Myocyte (in vitro differentiated cells): ENCODE data around the gene CD99L2. TPM values are rescaled to one million over a fixed set of nuclear protein-coding genes. Genes with fewer than 3 reads are reported as not detected.

Experiments
- DNase-seq: peaks from one replicate; pipeline ENCODE4 v3.0.0-alpha.2; 2012; ENCODE audit warnings: low read depth
- total RNA-seq: library from RNA; depleted of rRNA; stranded (reverse); fragments of >200 nt; gene quantifications from 2 replicates; pipeline ENCODE4 v1.2.3, GENCODE V29; 2014

CD99L2 gene
- total RNA-seq, 1 donor from 2014 or later, result 50.5 TPM

DNA sequence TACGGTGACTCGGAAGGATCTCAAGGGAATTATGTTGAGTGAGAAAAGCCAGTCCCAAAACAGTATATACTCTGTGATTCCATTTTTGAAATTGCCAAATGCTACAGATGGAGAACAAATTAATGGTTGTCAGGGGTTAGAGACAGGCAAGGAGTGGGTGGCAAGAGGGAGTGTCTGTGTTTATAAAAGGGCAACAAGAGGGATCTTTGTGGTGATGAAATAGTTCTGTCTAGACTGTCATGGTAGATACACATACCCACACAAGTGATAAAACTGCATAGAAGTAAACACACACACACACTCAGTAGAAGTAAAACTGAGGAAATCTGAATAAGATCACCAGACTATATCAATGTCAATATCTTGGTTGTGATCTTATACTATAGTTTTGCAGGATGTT is 92.7 kb downstream of the CD99L2 start:
- DNase-seq, result no peak

DNA sequence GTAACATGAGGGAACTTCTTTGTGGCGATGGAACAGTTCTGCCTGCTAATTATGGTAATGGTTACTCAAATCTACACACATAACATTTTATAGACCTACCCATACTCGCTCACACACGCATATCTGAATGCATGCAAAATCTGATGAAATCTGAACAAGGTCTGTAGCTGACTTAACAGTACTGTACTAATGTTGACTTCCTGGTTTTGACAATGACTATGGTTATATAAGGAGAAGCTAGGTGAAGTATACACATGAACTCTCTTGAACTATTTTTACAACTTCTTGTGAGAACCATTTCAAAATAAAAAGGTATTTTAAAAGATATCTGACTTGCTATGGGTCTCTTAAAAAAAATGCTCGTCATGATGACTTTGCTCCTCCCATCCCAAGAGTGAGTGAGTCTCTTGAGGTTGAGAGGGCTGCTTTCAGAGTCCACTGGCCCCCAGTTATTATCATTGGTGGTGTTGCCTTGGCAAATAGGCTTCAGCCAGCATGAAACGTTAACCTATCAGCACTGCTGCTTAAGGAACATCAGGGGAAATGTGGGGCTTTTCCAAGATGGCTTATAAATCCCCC is 105.4 kb downstream of the CD99L2 start:
- DNase-seq, result no peak

DNA sequence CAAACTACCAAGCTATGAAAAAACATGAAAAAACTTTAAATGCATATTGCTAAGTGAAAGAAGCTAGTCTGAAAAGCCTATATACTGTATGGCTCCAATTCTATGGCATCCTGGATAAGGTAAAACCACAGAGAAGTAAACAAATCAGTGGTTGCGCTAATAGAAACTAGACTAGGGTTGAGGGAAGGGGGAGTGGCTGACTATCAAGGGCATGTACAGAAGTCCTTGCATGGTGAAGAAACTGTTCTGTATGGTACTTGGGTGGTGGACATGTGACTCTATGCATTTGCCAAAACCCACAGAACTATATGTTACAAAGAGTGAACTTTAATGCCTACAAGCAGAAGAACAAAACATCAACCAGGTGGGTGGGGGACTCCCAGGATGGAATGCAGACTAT is 108.4 kb downstream of the CD99L2 start:
- no peak for DNase-seq

DNA sequence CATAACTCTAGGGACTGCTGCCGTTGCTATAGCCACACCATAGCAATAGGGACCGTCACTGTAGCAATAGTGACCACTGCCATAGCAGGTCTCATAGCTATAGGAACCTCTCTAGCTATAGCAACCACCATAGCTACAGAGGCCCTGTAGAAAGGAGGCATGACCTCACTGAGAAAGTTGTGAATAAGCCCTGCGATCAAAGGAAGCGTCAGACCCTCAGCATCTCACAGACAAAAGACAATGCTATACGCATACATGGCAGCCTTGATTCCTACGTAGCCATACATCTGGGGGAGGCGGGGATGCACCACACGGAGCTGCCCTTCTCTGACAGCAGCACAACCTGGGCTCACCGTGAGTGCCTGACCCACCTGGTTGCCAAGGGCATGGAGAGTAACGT is 116.8 kb downstream of the CD99L2 start:
- DNase-seq, result no peak

DNA sequence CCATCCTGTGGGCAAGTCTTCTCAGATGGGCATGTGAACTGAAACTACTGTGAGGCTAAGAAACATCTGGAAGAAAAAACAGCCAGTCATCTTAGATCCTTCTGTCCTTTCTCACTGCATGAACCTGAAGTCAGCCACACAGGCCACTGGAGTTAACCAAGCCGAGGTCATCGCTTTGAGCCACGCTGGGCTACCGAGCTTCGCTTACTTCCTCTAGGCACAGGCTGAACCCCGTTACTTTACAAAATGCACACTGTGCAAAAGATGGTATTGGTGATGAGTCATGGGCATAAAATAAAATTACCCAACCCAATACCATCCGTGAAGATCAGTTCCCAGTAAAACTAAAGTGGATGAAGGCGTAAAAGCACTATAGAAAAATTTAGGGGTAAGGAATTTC is 119.1 kb downstream of the CD99L2 start:
- no peak for DNase-seq

DNA sequence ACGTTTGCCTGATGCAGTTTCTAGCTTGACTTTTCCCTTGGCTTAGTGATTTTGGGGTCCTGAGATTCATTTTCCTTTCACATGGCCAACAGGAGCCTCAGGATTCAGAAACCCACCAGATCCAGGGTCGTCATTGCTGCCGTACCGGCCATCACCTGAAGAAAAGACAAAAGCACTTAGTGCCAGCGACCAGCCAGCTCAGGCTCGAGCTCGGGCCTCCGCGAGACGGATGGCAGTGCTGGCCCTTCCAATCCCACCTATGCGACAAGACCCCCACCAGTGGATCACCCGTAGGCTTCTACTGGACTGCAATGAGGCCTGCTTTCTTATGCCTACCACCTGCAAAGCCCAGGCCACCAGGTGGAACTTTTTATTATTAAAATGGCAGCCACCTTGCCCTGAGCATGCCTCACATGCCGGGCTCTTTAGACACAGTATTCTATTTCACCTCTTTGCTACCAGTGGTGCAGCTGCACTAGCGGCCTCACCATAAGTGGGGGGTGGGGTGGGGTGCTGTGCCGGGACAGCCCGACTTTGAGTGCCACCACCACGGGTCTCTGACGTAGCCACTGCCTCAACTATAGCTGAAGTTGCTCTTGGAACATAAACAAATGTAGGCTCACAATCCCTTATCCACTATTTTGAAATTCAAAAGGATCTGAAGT is 121.0 kb downstream of the CD99L2 start:
- DNase-seq, result no peak

DNA sequence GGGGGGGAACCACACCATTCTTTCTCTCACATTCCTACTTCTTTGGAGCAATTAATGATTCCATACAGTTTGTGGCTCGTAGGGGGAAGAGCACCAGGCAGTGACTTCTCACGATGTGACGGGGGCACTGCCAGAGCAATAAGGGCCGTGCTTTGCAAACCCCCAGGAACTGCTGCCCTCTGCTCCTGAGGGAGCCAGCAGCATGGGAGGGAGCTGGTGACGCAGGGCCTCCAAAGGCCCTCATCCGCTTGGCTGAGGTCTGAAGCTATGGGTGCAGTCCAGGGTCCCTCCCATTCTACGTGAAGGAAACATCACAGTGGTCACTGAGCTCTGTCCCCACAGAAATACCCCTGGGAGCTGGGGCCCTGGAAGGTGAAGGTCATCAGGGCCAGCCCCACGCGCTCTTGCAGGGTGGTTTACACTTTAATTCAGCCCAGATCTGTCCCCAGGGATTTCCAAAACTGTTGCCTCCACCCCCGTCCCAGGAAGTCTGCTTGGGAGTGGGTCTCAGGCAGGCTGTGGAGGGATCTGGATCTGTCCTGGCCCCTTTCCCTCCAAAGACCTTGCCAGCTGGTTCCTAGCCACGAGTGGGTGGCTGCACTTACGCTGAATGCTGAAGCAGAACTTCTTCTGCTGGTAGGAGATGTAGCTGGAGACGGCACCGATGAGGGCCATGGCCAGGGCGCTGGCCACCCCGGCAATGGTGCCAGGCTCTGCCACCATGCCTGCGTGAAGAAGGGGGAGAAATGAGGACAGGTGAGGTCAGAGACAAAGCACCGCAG is 122.7 kb downstream of the CD99L2 start:
- DNase-seq, result no peak

DNA sequence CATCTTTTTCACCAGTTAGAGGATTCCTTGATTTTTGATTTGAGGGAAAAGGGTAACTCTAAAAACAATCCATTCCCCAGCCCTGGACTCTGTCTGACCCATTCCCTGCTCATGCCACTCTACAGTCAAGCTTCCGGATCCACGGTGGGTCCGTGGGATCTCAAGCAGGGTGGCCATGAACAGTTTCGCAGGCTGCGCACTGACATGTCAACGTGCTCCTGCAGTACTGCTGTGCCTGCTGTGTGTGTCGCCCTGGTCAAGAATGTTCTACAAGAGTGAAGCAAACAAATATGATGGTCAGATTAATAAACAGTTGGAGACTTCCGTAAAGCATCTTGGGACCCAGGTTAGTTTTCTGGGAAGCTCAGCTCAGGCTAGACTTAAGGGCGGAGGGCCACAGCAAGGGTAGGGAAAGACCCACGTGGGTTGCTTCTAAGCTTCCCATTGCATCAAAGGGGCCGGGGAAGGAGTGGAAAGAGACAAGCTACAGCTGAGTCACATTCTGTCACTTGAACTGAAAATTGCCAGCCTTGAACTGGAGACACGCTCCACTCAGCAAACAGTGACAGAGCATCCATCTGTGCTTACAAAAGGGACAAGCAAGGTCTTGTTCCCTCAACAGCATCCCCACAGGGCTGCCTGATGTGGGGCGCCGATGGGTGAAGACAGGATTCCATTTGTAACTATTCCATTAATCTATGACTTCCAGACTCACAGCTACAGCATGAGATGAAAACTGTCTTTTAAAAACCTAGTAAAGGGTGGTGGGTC is 123.5 kb downstream of the CD99L2 start:
- DNase-seq, result no peak

DNA sequence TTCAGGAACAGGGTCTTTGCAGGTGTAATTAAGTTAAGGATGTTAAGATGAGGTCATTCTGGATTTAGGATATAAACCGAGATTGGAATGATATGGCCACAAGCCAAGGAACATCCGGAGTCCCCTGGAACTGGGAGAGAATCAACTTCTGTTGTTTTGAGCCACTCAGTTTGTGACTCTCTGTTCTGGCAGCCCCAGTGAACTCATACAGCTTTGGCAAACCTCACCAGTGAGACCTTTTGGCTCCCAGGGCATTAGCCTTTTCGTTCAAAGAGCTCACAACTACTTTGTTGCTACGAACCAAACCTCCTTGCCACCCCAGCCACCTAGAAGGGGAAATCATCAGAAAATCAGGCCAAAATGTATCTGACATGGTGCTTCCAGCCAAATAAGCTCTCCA is 124.8 kb downstream of the CD99L2 start:
- DNase-seq, result no peak

DNA sequence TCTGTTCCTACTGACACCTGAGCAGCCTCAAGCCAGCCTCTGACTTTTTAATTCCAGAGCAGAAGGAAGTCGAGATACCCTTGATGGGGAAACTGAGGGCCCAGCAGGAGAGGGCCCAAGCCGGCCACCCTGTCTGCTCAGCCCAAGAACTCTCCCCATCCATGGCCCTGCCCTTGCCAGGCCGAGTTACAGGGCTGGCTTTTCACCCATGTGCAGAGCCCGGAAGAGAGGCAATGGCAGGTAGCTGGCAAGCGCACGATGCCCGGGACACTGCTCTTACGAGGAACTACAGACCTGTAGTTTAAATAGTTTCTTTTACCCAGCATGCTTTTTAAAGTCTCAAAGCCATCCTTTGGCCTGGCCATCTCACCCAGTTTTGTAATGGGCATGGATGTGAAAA is 125.4 kb downstream of the CD99L2 start:
- DNase-seq, result no peak

DNA sequence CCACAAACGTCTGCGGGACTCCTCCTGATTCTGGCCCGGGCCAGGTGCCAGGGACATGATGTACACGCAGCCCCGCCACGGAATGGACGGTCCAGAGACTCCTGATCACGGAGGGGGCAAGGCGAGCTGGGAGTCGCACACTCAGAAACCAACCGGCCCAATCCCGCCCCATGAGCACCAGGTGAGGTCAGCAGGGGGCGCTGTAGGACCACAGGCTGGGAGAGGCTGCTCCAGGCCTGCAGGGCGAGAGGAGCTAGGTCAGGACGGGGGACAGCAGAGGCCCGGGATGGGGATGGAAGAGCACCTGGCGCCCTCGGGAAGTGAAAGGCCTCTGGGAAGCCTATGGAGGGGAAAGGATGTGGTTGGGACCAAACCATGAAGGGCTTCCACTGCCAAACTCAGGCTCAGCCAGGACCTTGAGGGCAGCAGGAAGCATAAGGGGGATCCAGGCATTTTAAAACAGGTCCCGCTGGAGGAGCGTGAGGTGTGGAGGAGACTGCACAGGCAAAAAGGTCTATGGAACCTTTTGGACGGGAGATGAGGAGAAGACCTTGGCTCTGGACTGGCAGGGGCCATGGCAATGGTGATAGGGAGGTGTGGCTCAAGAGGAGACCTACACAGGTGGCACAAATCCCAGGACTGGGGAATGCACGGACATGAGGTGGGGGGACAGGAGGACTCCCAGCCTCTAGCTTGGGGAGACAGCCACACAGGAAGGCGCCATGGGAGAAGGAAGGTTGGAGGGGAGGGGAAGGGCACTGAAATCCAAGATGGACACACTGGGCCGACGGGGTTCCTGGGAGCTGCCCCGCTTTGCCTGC is 126.1 kb downstream of the CD99L2 start:
- DNase-seq, result peak; percentile 73

DNA sequence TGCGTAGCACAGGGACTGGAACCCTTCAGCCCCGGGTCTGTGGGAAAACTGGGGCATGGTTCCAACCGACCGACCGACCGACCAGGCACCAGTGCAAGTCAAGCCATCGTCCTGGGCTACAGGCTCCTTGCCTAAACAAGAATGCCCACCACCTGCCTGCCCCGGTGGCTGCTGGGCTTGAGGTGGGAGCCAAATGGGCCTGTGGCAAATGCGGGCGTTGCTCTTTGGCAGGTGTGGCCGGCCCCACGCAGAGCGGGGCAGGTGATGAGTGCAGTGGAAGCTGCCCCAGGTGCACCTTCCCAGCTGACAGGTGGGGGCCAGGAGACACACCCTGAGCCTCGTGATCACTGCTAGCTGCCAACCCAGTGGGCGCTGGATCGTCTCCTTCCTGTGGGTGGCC is 127.4 kb downstream of the CD99L2 start:
- no peak for DNase-seq

DNA sequence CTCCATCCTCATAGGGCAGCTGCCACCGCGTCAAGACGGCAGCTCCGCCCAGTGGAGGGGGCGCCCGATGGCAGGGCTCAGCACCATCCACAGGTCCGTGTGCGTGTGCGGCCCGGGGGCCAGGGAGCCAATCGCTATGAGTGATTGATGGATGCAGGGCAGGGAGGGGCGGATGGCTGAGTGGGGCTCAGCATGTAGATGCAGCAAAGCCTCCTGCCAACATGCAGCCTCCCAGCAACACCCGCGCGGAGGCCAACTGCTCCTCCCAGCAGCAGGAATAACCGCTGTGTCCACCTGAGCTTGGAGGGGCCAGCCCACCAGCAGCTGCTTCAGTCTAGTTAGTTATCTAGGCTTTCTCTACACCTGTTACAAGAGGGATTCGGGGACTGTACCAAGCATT is 127.8 kb downstream of the CD99L2 start:
- DNase-seq, result no peak

DNA sequence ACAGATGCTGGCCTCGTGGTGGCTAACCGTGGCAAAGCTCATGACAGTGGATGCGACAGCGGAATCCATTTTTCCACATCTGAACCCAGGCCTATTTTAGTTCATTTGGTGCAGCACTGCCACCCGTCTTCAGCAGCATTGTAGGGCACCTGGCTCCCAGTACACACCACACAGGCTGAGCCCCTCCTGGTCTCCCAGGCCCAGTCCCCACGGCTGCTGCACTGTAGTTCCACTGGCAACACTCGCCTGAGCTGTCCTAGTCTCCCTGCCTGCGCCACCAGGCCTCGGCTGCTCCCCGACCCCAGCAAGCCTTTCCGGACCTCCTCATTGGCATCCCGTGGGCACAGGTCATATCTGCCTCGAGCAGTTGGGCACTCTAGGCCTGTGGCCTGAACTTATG is 129.1 kb downstream of the CD99L2 start:
- peak; percentile 49 for DNase-seq

DNA sequence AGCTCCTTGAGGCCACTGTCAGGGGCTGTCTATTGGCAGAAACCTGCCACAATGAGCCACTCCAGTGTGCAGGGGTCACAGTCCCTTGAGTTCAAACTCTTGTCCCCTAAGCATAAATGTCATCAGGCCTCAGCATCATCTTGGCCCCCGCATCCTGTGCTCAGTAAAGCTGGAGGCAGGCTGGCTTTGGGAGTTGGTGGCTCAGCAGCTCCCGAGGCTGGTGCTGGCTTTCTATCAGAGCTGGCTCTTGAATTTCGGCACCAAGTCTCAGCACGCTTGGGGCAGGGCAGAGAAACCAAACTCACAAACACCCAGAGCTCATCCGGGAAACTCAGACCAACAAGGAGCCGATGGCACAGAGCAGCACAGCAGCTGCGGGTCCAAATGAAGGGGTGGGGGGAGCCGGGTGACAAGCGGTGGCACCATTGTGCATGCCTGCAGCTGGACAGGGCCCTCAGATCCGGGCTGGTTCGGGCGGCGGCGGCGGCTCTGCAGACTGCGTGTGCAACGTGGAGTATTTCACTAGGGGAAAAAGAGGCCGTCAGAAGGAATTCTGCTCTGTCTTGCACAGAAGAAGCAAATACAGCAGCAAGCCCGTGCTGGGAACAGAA is 129.8 kb downstream of the CD99L2 start:
- DNase-seq, result no peak

DNA sequence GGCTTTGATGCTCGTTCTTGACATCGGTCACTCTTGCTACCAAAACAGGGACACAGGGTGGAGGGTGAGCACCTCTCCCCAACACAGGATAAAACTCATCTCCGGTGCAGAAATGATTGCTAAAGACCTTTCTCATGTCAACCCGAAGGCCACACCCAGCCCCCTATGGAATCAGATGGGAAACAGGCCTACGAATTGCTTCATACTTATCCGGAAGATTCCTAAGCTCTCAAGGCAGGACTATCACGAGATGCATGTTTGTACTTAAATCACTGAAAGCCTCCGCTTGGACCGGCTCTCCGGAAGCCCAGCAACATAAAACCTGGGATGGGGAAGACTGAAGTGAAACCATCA is 130.4 kb downstream of the CD99L2 start:
- DNase-seq, result no peak

DNA sequence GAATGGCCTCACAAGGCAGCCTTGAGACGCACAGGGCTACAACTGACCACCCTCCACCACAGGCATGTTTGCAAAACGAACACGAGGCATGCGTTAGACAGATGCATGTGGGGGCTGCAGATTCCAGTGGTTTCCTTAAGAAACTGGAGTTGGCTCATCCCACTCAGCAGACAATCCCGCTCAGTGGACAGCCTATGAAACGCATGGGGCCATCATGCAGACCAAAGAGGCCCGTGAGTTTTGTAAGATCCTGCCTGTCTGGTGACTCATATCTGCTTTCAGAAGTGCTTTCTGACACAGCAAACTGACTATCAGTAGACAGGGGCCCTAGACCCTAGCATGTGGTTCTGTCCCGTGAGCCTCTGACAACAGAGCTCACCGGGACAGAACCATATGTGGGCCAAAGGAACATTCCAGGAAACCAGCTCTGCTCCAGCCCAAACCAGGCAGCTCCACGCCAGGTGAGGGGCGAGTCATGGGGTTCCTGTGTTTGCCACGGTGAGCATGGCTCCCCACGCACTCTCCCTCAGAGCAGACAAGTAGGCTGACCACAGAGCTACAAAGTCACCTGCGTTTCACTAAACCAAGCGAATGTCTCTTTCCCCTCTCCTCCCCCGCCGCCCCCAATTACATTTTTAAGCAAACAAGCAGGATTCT is 130.9 kb downstream of the CD99L2 start:
- DNase-seq, result peak; percentile 89

DNA sequence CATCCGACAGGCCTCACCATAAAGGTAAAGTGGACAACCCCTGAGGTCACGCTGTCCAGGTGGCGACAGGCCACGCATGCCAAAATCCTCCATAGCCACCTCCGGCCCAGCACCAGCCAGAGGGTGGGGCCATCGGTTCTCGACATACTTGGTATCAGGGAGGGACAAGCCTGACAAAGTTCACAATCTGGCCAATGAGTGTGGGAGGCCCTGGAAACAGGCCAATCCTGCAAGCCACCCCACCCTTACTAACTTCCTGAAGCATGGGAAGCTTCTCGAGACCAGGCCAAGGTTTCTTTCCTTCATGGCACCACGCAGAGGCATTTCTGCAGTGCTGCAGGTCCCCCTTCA is 131.4 kb downstream of the CD99L2 start:
- peak; percentile 69 for DNase-seq

DNA sequence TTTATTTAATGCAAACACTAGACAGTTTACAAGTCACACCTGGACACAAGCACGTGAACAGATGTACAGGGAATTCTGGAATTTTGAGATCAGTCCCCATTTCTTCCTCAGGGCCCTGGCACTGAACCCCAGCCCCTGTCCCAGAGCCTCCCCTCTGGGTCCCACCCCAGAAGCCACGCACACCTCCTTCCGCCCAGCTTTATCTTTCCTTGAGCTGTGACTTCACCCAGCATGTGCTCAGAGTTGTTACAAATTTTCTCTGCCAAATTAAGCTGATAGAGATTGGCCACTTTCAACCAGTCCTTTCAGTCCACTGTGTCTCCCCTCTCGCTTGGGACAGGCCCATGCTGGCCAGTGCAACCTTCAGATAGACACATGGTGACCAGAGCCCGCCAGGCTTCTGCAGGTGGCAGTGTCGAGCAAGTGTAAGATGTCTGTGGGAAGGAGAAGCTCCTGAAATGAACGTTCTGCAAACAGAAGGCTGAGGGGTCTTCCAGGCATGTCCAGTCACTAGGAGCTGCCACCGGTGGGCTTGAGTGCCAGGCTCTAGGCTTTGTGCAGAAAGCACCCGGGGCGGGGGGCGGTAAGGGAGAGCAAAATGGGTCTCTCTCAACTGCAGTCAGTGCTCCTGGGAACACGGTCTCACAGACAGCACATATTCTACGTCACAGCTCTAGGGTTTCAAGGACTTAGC is 132.0 kb downstream of the CD99L2 start:
- DNase-seq, result peak; percentile 32
